ENCODE results near the gene TARDBP. TPM values are rescaled to one million over a fixed set of nuclear protein-coding genes. Genes with fewer than 3 reads are reported as not detected.
"Not testable (repeated sequence)": the region's sequence is repeated elsewhere in the genome, so short reads cannot be mapped to it uniquely, and the experiment has no call there.

TARDBP gene
- total and polyA plus RNA-seq, 2 donors (not counting 1 experiment from before 2014, with no cell fraction given), result 97.1 to 161 TPM

DNA sequence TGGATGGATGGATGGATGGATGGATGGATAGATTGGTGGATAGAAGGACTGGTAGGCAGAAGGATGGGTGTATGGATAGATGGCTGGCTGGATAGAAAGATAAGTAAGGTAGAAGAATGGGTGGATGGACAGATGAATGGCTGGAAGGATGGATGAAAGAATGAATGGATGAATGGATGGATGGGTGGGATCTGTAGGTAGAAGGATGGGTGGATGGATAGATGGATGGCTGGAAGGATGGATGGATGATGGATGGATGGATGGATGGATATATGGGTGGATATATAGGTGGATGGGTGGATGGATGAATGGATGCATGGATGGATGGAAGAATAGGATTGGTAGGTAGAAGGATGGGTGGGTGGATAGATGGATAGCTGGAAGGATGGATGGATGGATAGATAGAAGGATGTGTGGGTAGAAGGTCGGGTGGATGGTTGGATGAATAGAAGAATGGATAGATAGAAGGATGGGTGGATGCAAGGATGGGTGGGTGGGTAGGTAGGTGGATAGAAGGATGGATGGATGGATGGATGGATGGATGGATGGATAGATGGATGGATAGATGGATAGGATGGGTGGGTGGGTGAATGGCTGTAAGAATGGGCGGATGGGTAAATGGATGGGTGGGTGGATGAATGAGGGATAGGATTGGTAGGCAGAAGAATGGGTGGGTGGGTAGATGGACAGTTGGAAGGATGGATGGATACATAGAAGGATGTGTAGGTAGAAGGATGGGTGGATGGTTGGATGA, 27.1 kb downstream of the TARDBP start:
- no peak overlapping the region for H3K9ac ChIP-seq (ENCODE audit: insufficient read depth, low read length)
- H4K20me1 ChIP-seq (ENCODE audit: control insufficient read depth, extremely low read depth, insufficient read depth, low read length), result no peaks in the 10 kb centered on the region
- TF ChIP-seq, protein P1, sequence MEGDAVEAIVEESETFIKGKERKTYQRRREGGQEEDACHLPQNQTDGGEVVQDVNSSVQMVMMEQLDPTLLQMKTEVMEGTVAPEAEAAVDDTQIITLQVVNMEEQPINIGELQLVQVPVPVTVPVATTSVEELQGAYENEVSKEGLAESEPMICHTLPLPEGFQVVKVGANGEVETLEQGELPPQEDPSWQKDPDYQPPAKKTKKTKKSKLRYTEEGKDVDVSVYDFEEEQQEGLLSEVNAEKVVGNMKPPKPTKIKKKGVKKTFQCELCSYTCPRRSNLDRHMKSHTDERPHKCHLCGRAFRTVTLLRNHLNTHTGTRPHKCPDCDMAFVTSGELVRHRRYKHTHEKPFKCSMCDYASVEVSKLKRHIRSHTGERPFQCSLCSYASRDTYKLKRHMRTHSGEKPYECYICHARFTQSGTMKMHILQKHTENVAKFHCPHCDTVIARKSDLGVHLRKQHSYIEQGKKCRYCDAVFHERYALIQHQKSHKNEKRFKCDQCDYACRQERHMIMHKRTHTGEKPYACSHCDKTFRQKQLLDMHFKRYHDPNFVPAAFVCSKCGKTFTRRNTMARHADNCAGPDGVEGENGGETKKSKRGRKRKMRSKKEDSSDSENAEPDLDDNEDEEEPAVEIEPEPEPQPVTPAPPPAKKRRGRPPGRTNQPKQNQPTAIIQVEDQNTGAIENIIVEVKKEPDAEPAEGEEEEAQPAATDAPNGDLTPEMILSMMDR (conservative IDR thresholded peaks at IDR 0.05 in 1 of 2, IDR thresholded peaks at IDR 0.05 in 1 of 2; ENCODE audit: low read depth in 1 of 2, low read length in 2 of 2), result no peak
- TF ChIP-seq EZH2 (IDR thresholded peaks at IDR 0.05; ENCODE audit: low read length, missing control alignments), result no peak
- H3K79me2 ChIP-seq (ENCODE audit: control insufficient read depth, insufficient read depth, low read length), result no peaks in the 10 kb centered on the region
- no peak overlapping the region for H3K27ac ChIP-seq (ENCODE audit: insufficient read depth, low read length)
- DNase-seq (ENCODE audit: low read depth in 2 of 2), result no peak
- H2AFZ ChIP-seq (ENCODE audit: low read length), result no peak overlapping the region
- H3K9me3 ChIP-seq (ENCODE audit: control insufficient read depth, insufficient read depth, low read depth, low read length), result no peaks in the 10 kb centered on the region
- H3K27me3 ChIP-seq (ENCODE audit: control insufficient read depth, insufficient read depth, low read length), result peaks cover 6% of the 10 kb centered on the region
- H3K36me3 ChIP-seq (ENCODE audit: control insufficient read depth, insufficient read depth, low read length), result no peaks in the 10 kb centered on the region
- no peak overlapping the region for H3K4me3 ChIP-seq (replicated peaks in 1 of 4; ENCODE audit: control extremely low read depth in 1 of 4, insufficient read depth in 1 of 4, low read depth in 3 of 4, low read length in 4 of 4)
- H3K4me2 ChIP-seq (ENCODE audit: extremely low read depth, insufficient read depth, low read length), result no peak overlapping the region
- H3K4me1 ChIP-seq (ENCODE audit: control insufficient read depth, extremely low read depth, insufficient read depth, low read length), result no peaks in the 10 kb centered on the region

DNA sequence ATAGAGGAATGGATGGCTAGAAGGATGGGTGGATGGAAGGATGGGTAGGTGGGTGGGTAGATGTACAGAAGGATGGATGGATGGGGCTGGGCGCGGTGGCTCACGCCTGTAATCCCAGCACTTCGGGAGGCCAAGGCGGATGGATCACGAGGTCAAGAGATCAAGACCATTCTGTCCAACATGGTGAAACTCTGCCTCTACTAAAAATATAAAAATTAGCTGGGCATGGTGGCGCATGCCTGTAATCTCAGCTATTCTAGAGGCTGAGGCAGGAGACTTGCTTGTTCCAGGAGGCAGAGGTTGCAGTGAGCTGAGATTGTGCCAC, 27.6 kb downstream of the TARDBP start:
- H3K36me3 ChIP-seq (ENCODE audit: control insufficient read depth, insufficient read depth, low read length); H3K79me2 ChIP-seq (ENCODE audit: control insufficient read depth, insufficient read depth, low read length); H3K4me2 ChIP-seq (ENCODE audit: extremely low read depth, insufficient read depth, low read length); H3K9ac ChIP-seq (ENCODE audit: insufficient read depth, low read length); H3K4me1 ChIP-seq (ENCODE audit: control insufficient read depth, extremely low read depth, insufficient read depth, low read length); H3K4me3 ChIP-seq (replicated peaks in 1 of 4; ENCODE audit: control extremely low read depth in 1 of 4, insufficient read depth in 1 of 4, low read depth in 3 of 4, low read length in 4 of 4); DNase-seq (ENCODE audit: low read depth in 2 of 2); H2AFZ ChIP-seq (ENCODE audit: low read length); H3K27me3 ChIP-seq (ENCODE audit: control insufficient read depth, insufficient read depth, low read length); H3K9me3 ChIP-seq (ENCODE audit: control insufficient read depth, insufficient read depth, low read depth, low read length); H4K20me1 ChIP-seq (ENCODE audit: control insufficient read depth, extremely low read depth, insufficient read depth, low read length); H3K27ac ChIP-seq (ENCODE audit: insufficient read depth, low read length): not testable (repeated sequence)

DNA sequence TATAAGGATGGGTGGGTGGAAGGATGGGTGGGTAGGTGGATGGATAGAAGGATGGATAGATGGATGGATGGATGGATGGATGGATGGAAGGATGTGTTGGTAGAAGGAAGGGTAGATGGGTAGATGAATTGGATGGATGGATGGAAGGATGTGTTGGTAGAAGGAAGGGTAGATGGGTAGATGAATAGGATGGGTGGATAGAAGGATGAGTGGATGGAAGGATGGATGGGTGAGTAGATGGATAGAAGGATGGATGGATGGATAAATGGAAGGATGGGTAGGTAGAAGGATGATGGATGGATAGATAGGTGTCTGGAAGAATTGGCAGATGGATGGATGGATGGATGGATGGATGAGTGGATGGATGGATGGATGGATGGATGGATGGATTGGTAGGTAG, 28.6 kb downstream of the TARDBP start:
- no peak for DNase-seq (ENCODE audit: low read depth in 2 of 2)
- Histone ChIP-seq H3K4me2 (ENCODE audit: extremely low read depth, insufficient read depth, low read length) (no peak overlapping the region), H2AFZ (ENCODE audit: low read length) (no peak overlapping the region), H3K4me3 (replicated peaks in 1 of 4; ENCODE audit: control extremely low read depth in 1 of 4, insufficient read depth in 1 of 4, low read depth in 3 of 4, low read length in 4 of 4) (no peak overlapping the region), H3K27me3 (ENCODE audit: control insufficient read depth, insufficient read depth, low read length) (peaks cover 6% of the 10 kb centered on the region), H3K9me3 (ENCODE audit: control insufficient read depth, insufficient read depth, low read depth, low read length) (no peaks in the 10 kb centered on the region), H3K27ac (ENCODE audit: insufficient read depth, low read length) (no peak overlapping the region), H3K36me3 (ENCODE audit: control insufficient read depth, insufficient read depth, low read length) (no peaks in the 10 kb centered on the region), H4K20me1 (ENCODE audit: control insufficient read depth, extremely low read depth, insufficient read depth, low read length) (no peaks in the 10 kb centered on the region), H3K4me1 (ENCODE audit: control insufficient read depth, extremely low read depth, insufficient read depth, low read length) (no peaks in the 10 kb centered on the region), H3K79me2 (ENCODE audit: control insufficient read depth, insufficient read depth, low read length) (no peaks in the 10 kb centered on the region), H3K9ac (ENCODE audit: insufficient read depth, low read length) (no peak overlapping the region)
- TF ChIP-seq, protein P1 (conservative IDR thresholded peaks at IDR 0.05 in 1 of 2, IDR thresholded peaks at IDR 0.05 in 1 of 2; ENCODE audit: low read depth in 1 of 2, low read length in 2 of 2), result no peak
- no peak for TF ChIP-seq EZH2 (IDR thresholded peaks at IDR 0.05; ENCODE audit: low read length, missing control alignments)

All from fibroblast of lung (primary cell).